HepG2 (cell line): ENCODE data around the gene RRBP1. TPM values are rescaled to one million over a fixed set of nuclear protein-coding genes. Genes with fewer than 3 reads are reported as not detected.
"Not testable (repeated sequence)": the region's sequence is repeated elsewhere in the genome, so short reads cannot be mapped to it uniquely, and the experiment has no call there.

Source experiments
- ATAC-seq: fragments of 200-7000 bp; cut with Tn5 transposase; 3 replicates; pipeline ENCODE4 v1.9.1; 2020; ENCODE audit warnings: mild to moderate bottlenecking, moderate library complexity
- BruUV-seq: library from RNA; stranded (reverse); fragments of 400-500 nt; replicated peaks from 2 replicates; lab custom pipeline; 2021; lab: Mats Ljungman, UMichigan
- CTCF ChIA-PET: fragments of 300-600 bp; formaldehyde crosslinking; extraction: SDS; loops from one replicate; lab custom pipeline; 2021; ENCODE audit warnings: low total read pairs, inconsistent platforms, low intra/inter-chr PET ratio; lab: Yijun Ruan, JAX
- POLR2A ChIA-PET: fragments of 350-600 bp; sonication (Branson Sonifier 250); formaldehyde crosslinking; loops from one replicate; lab custom pipeline; 2020; ENCODE audit warnings: antibody characterized with exemption, inconsistent platforms; lab: Yijun Ruan, JAX
- DNase-seq: peaks from one replicate; pipeline ENCODE4 v3.0.0-alpha.2; 2015; ENCODE audit warnings: low spot score
- FAIRE-seq: peaks from 3 replicates; lab custom pipeline; 2011; peaks lifted over from hg19 to GRCh38; lab: Jason Lieb, UNC
- H2AFZ ChIP-seq: one replicate; pipeline ENCODE4 v1.6.1; 2011; ENCODE audit warnings: low read length, inconsistent platforms
- H3K27ac ChIP-seq: fragments of 300-600 bp; 3 replicates; pipeline ENCODE4 v1.8.0; 2011; ENCODE audit warnings: mixed run types, mild to moderate bottlenecking, mixed read lengths, low read length, inconsistent platforms; ENCODE audit not compliant: insufficient read depth; ENCODE audit errors: extremely low read length
- H3K27me3 ChIP-seq, 2 experiments: fragments of 200-600 bp in 1 of 2; 2 replicates in 1 of 2; 3 replicates in 1 of 2; pipeline versions ENCODE4 v1.6.0 to v1.8.0; 2011; ENCODE audit warnings: low read length in 2 of 2, mild to moderate bottlenecking in 2 of 2, moderate library complexity in 2 of 2, inconsistent platforms in 1 of 2; ENCODE audit not compliant: insufficient read depth in 2 of 2, control insufficient read depth in 1 of 2
- H3K36me3 ChIP-seq, 2 experiments: fragments of 200-600 bp in 1 of 2; replicated peaks in 1 of 2; 2 replicates in 1 of 2; 3 replicates in 1 of 2; pipeline versions ENCODE4 v1.5.1 to v1.8.0; 2011; ENCODE audit warnings: low read length in 2 of 2, inconsistent platforms in 1 of 2; ENCODE audit not compliant: insufficient read depth in 2 of 2, control insufficient read depth in 1 of 2
- H3K4me1 ChIP-seq: 2 replicates; pipeline ENCODE4 v1.5.1; 2012; ENCODE audit warnings: low read length, inconsistent platforms; ENCODE audit not compliant: insufficient read depth
- H3K4me2 ChIP-seq: 2 replicates; pipeline ENCODE4 v1.6.0; 2011; ENCODE audit warnings: low read depth, low read length, inconsistent platforms
- H3K4me3 ChIP-seq, 3 experiments: fragments of 200-600 bp in 1 of 3; sonication (generic), shearing (Covaris generic) in 1 of 3; replicated peaks in 1 of 3; 2 replicates each; pipeline ENCODE4 v1.5.1; 2011 to 2016; ENCODE audit warnings: low read length in 3 of 3, inconsistent platforms in 2 of 3, low read depth in 2 of 3, mild to moderate bottlenecking in 2 of 3, control low read depth in 1 of 3, mixed read lengths in 1 of 3; ENCODE audit not compliant: insufficient read depth in 1 of 3
- H3K79me2 ChIP-seq: one replicate; pipeline ENCODE4 v1.6.1; 2011; ENCODE audit warnings: low read length, inconsistent platforms; ENCODE audit not compliant: insufficient read depth
- H3K9ac ChIP-seq: 2 replicates; pipeline ENCODE4 v1.6.0; 2011; ENCODE audit warnings: mild to moderate bottlenecking, low read depth, low read length, inconsistent platforms; ENCODE audit not compliant: insufficient read depth
- H3K9me3 ChIP-seq: 2 replicates; pipeline ENCODE4 v1.5.1; 2012; ENCODE audit warnings: mild to moderate bottlenecking, low read length
- H4K20me1 ChIP-seq: 2 replicates; pipeline ENCODE4 v1.6.0; 2011; ENCODE audit warnings: inconsistent platforms, mild to moderate bottlenecking, low read length, moderate library complexity; ENCODE audit not compliant: insufficient read depth
- ARNT2 ChIP-seq: sonication (generic); formaldehyde crosslinking; IDR thresholded peaks from 2 replicates; pipeline ENCODE4 v1.8.0; 2022; ENCODE audit warnings: mild to moderate bottlenecking, low read depth, missing genetic modification reagents, moderate library complexity
- FOXA3 ChIP-seq: IDR thresholded peaks from 2 replicates; pipeline ENCODE4 v1.6.1; 2016; ENCODE audit warnings: missing genetic modification reagents, missing compliant biosample characterization
- FOXP1 ChIP-seq, 2 experiments: fragments of 450-650 bp in 1 of 2; IDR thresholded peaks; 2 replicates each; pipeline ENCODE4 v1.6.1; 2017 to 2018; ENCODE audit warnings: antibody characterized with exemption in 1 of 2
- GATAD2A ChIP-seq: IDR thresholded peaks from 2 replicates; pipeline ENCODE4 v1.6.1; 2016
- ISL2 ChIP-seq: sonication (generic); formaldehyde crosslinking; IDR thresholded peaks from 2 replicates; pipeline ENCODE4 v1.5.0; 2020; ENCODE audit warnings: missing genetic modification reagents
- RARA ChIP-seq: IDR thresholded peaks from 2 replicates; pipeline ENCODE4 v1.6.1; 2016; ENCODE audit warnings: missing genetic modification reagents, missing compliant biosample characterization
- REL ChIP-seq: sonication (generic); formaldehyde crosslinking; conservative IDR thresholded peaks from 2 replicates; pipeline ENCODE4 v1.8.0; 2022; ENCODE audit warnings: mild to moderate bottlenecking, missing genetic modification reagents, moderate library complexity
- ZFX ChIP-seq: sonication (generic); formaldehyde crosslinking; IDR thresholded peaks from 2 replicates; pipeline ENCODE4 v1.4.0; 2020; ENCODE audit warnings: mild to moderate bottlenecking, low read depth, missing genetic modification reagents, moderate library complexity
- ZNF138 ChIP-seq: sonication (generic); formaldehyde crosslinking; IDR thresholded peaks from 2 replicates; pipeline ENCODE4 v1.5.0; 2020; ENCODE audit warnings: mild to moderate bottlenecking, low read depth, missing genetic modification reagents
- ZNF274 ChIP-seq: sonication (generic); formaldehyde crosslinking; IDR thresholded peaks from 2 replicates; pipeline ENCODE4 v1.5.1; 2020; ENCODE audit warnings: mild to moderate bottlenecking, missing genetic modification reagents
- ZNF432 ChIP-seq: sonication (generic); formaldehyde crosslinking; IDR thresholded peaks from 2 replicates; pipeline ENCODE4 v1.5.0; 2020; ENCODE audit warnings: missing genetic modification reagents, mild to moderate bottlenecking, borderline replicate concordance
- ZNF678 ChIP-seq: sonication (generic); formaldehyde crosslinking; IDR thresholded peaks from 2 replicates; pipeline ENCODE4 v1.4.0; 2020; ENCODE audit warnings: mild to moderate bottlenecking, missing genetic modification reagents
- WGBS: methylation state at CpG from one replicate; pipeline ENCODE4 v1.1.6; 2017; ENCODE audit warnings: low lambda C conversion rate; 5-methylcytosine and 5-hydroxymethylcytosine counted together
- in situ Hi-C: cut with HindIII; loops from 2 replicates; pipeline ENCODE4 v1.10.0; 2017; ENCODE audit warnings: low pct_unique_long_range_greater_than_20kb; ENCODE audit not compliant: extremely low pct_ligation_motif_present
- intact Hi-C: fragments of 100-400 bp; cut with micrococcal nuclease; formaldehyde crosslinking; loops from one replicate; pipeline ENCODE4 v1.10.0; 2022; ENCODE audit not compliant: unreplicated experiment
- polyA plus RNA-seq, 8 experiments: library from polyadenylated mRNA; depleted of rRNA in 3 of 8; stranded (reverse) in 7 of 8; unstranded in 1 of 8; fragments of >200 nt; fragmentation: Illumina TruSeq in 4 of 8; extraction: Trizol in 4 of 8; gene quantifications; 2 replicates each; pipeline versions ENCODE4 v1.2.1 to v1.2.3, GENCODE V29; 2011 to 2016; ENCODE audit warnings: low read depth in 4 of 8, missing spikeins in 1 of 8, mixed read lengths in 1 of 8; ENCODE audit not compliant: insufficient read depth in 1 of 8
- total RNA-seq, 5 experiments: library from RNA; depleted of rRNA; stranded (reverse); fragments of >200 nt; fragmentation: Illumina TruSeq; extraction: Trizol; gene quantifications; 2 replicates each; pipeline ENCODE4 v1.2.3, GENCODE V29; 2016; ENCODE audit warnings: low read depth in 1 of 5

Gene RRBP1
- total and polyA plus RNA-seq, 2 of the 13 experiments (the other 11 are each of a cell fraction or from before 2014, with no cell fraction given) = 150 to 222 TPM

DNA sequence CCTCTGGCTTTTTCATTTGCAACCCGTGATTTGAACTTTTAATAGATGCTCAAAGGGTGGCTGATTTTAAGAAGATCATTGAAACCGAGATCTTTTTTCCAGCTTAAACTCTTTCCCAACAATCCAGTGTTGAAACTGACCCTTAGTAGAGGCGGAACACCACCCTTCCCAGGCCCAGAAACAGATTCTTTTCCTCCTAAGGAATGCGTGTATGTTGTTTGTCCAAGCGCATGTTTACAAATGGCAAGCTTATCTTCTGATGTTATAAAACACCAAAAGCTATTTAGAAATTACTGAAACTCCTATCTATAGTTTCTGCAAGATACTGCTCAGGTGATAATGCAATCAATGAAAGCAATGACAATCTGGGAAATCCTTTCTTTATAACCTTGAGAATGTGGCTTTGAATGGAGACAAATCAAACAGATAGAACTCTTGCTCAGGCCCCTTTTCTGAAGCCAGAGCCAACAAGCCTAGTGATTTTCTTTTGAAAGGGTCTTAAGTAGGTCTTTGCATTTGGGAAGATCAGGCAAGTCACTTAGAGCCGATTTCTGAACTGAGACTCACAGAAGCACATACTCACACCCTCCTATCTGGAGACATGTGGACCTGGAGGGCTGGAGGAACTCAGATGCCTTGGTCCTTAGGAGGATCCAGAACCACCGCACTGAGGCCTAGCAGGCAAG is 26.8 kb upstream of the RRBP1 start (continued):
- TF ChIP-seq FOXP1 (IDR thresholded peaks at IDR 0.05) = no peak
- peak; percentile 37; the same call in 1 of the 2 replicates for TF ChIP-seq FOXP1 (CRISPR knock-in tag; IDR thresholded peaks at IDR 0.05)
- no peak for TF ChIP-seq ZNF432 (CRISPR knock-in tag)
- TF ChIP-seq ZFX = no peak
- 0 out of 2 replicates have a peak, but pooled peaks have one; percentile 21 for TF ChIP-seq ISL2 (CRISPR knock-in tag)
- TF ChIP-seq ZNF138 (CRISPR knock-in tag) = no peak
- peak; percentile 52; the same call in 1 of the 2 replicates for TF ChIP-seq GATAD2A (CRISPR knock-in tag)
- no peak for TF ChIP-seq REL (CRISPR knock-in tag)
- peak; percentile 75 for TF ChIP-seq FOXA3 (CRISPR knock-in tag)
- TF ChIP-seq RARA (CRISPR knock-in tag) = no peak
- TF ChIP-seq ZNF678 (CRISPR knock-in tag) = no peak
- no peak for TF ChIP-seq ZNF274
- TF ChIP-seq ARNT2 = 0 out of 2 replicates have a peak, but pooled peaks have one; percentile 26
- TF ChIP-seq, all 625 proteins: peak for 11

GRCh38 chr20:17707951-17708350 is 25.9 kb upstream of the RRBP1 start:
- H4K20me1 ChIP-seq, FAIRE-seq, H3K4me3 ChIP-seq, H3K27ac ChIP-seq, intact Hi-C loops, ATAC-seq, H3K9ac ChIP-seq, BruUV-seq, H3K9me3 ChIP-seq, H2AFZ ChIP-seq, H3K36me3 ChIP-seq, H3K79me2 ChIP-seq, DNase-seq, CTCF ChIA-PET, in situ Hi-C loops: not testable (repeated sequence)
- peak overlapping the region; percentile 96; the same call in 1 of the 2 replicates for H3K4me2 ChIP-seq
- H3K4me1 ChIP-seq = peaks cover 66% of the 10 kb centered on the region
- H3K27me3 ChIP-seq = peaks cover under 1 to 35% of the 10 kb centered on the region in 2 experiments; a peak in 4 of 5 replicates
- WGBS = 75% methylated on average over 3 of the region's 3 CpGs
- POLR2A ChIA-PET = interaction anchor here (0.7 to 6.7 kb wide), 9 partner anchors 8 to 202 kb away, joined by 3 to 126 read pairs (median 8); partner anchors contain the start of genes BANF2 and RRBP1
